Mesodermal cell (in vitro differentiated cells): ENCODE data around the gene ACOXL.

Source experiments
- H3K27ac ChIP-seq: 2 replicates; pipeline ENCODE4 v1.7.0; 2013; ENCODE audit warnings: mild to moderate bottlenecking, low read depth, low read length, moderate library complexity; ENCODE audit not compliant: severe bottlenecking
- H3K36me3 ChIP-seq: 2 replicates; pipeline ENCODE4 v1.7.1; 2013; ENCODE audit warnings: mild to moderate bottlenecking, low read length, moderate library complexity; ENCODE audit not compliant: control insufficient read depth, insufficient read depth
- H3K4me1 ChIP-seq: one replicate; pipeline ENCODE4 v1.7.1; 2013; ENCODE audit warnings: mild to moderate bottlenecking, low read length; ENCODE audit not compliant: insufficient read depth, control insufficient read depth, poor library complexity, severe bottlenecking
- H3K4me3 ChIP-seq: 2 replicates; pipeline ENCODE4 v1.7.0; 2013; ENCODE audit warnings: low read length, control low read depth, mild to moderate bottlenecking; ENCODE audit not compliant: insufficient read depth, poor library complexity, severe bottlenecking; ENCODE audit errors: extremely low read depth
- H3K9me3 ChIP-seq: 2 replicates; pipeline ENCODE4 v1.7.1; 2013; ENCODE audit warnings: mild to moderate bottlenecking, low read length, moderate library complexity; ENCODE audit not compliant: control insufficient read depth
- WGBS, 2 experiments: methylation state at CpG; one replicate each; pipeline ENCODE4 v1.1.5; 2013; ENCODE audit warnings: missing lambda C conversion rate in 2 of 2; ENCODE audit not compliant: insufficient coverage in 2 of 2; 5-methylcytosine and 5-hydroxymethylcytosine counted together

ACOXL gene

GRCh38 chr2:110978148-110978547 is 245.8 kb downstream of the ACOXL start:
- Histone ChIP-seq H3K4me3 (no peak overlapping the region), H3K27ac (no peak overlapping the region), H3K36me3 (no peaks in the 10 kb centered on the region), H3K9me3 (no peaks in the 10 kb centered on the region), H3K4me1 (no peaks in the 10 kb centered on the region)
- 75 to 86% methylated on average over 5 of the region's 6 CpGs for WGBS, 2 experiments

- Histone ChIP-seq H3K36me3 (no peaks in the 10 kb centered on the region), H3K9me3 (no peaks in the 10 kb centered on the region), H3K4me3 (no peak overlapping the region), H3K27ac (no peak overlapping the region), H3K4me1 (no peaks in the 10 kb centered on the region)
- WGBS, 2 experiments, result 94% methylated on average over 6 to 12 of the region's 12 CpGs
Observed at GRCh38 chr2:110978756-110979470, 246.5 kb downstream of the ACOXL start.

GRCh38 chr2:110979471-110980338 is 247.3 kb downstream of the ACOXL start:
- Histone ChIP-seq H3K4me3 (no peak overlapping the region), H3K36me3 (no peaks in the 10 kb centered on the region), H3K27ac (no peak overlapping the region), H3K4me1 (no peaks in the 10 kb centered on the region), H3K9me3 (no peaks in the 10 kb centered on the region)
- WGBS, 2 experiments, result 84 to 88% methylated on average over 7 to 10 of the region's 10 CpGs

- H3K4me3 ChIP-seq, result no peak overlapping the region
- no peaks in the 10 kb centered on the region for H3K9me3 ChIP-seq
- no peaks in the 10 kb centered on the region for H3K36me3 ChIP-seq
- H3K27ac ChIP-seq, result no peak overlapping the region
- whole genome bisulfite sequencing, 2 experiments, result 76 to 84% methylated on average over 13 to 14 of the region's 14 CpGs
- no peaks in the 10 kb centered on the region for H3K4me1 ChIP-seq
Observed at GRCh38 chr2:110980339-110981062, 248.1 kb downstream of the ACOXL start.

GRCh38 chr2:110983133-110983532 is 250.8 kb downstream of the ACOXL start:
- H3K4me3 ChIP-seq, result no peak overlapping the region
- no peaks in the 10 kb centered on the region for H3K36me3 ChIP-seq
- H3K9me3 ChIP-seq, result no peaks in the 10 kb centered on the region
- H3K4me1 ChIP-seq, result no peaks in the 10 kb centered on the region
- H3K27ac ChIP-seq, result no peak overlapping the region

- H3K4me3 ChIP-seq, result no peak overlapping the region
- no peaks in the 10 kb centered on the region for H3K9me3 ChIP-seq
- 85 to 98% methylated on average over 3 to 4 of the region's 8 CpGs for WGBS, 2 experiments
- no peaks in the 10 kb centered on the region for H3K4me1 ChIP-seq
- H3K27ac ChIP-seq, result no peak overlapping the region
- no peaks in the 10 kb centered on the region for H3K36me3 ChIP-seq
Observed at GRCh38 chr2:110984694-110985490, 252.5 kb downstream of the ACOXL start.

GRCh38 chr2:110990440-110990839 is 258.1 kb downstream of the ACOXL start:
- no peak overlapping the region for H3K4me3 ChIP-seq
- no peaks in the 10 kb centered on the region for H3K4me1 ChIP-seq
- H3K9me3 ChIP-seq, result no peaks in the 10 kb centered on the region
- H3K27ac ChIP-seq, result no peak overlapping the region
- H3K36me3 ChIP-seq, result no peaks in the 10 kb centered on the region
- WGBS, 2 experiments, result no CpG with 5 or more reads among the region's 2 CpGs

- H3K4me3 ChIP-seq, result no peak overlapping the region
- H3K27ac ChIP-seq, result no peak overlapping the region
- no peaks in the 10 kb centered on the region for H3K9me3 ChIP-seq
- WGBS, 2 experiments, result 85 to 88% methylated on average over 3 to 4 of the region's 5 CpGs
- no peaks in the 10 kb centered on the region for H3K4me1 ChIP-seq
- no peaks in the 10 kb centered on the region for H3K36me3 ChIP-seq
Observed at GRCh38 chr2:110991911-110992310, 259.5 kb downstream of the ACOXL start.

GRCh38 chr2:110992886-110993285 is 260.5 kb downstream of the ACOXL start:
- no peaks in the 10 kb centered on the region for H3K4me1 ChIP-seq
- H3K4me3 ChIP-seq, result no peak overlapping the region
- WGBS, 2 experiments, result 80% methylated on average over 1 of the region's 2 CpGs; no CpG with 5 or more reads in 1 of the 2 experiments
- no peak overlapping the region for H3K27ac ChIP-seq
- H3K36me3 ChIP-seq, result no peaks in the 10 kb centered on the region
- no peaks in the 10 kb centered on the region for H3K9me3 ChIP-seq

- no peaks in the 10 kb centered on the region for H3K9me3 ChIP-seq
- H3K27ac ChIP-seq, result no peak overlapping the region
- no peak overlapping the region for H3K4me3 ChIP-seq
- H3K36me3 ChIP-seq, result no peaks in the 10 kb centered on the region
- WGBS, 2 experiments, result 71 to 84% methylated on average over 2 to 3 of the region's 4 CpGs
- H3K4me1 ChIP-seq, result no peaks in the 10 kb centered on the region
Observed at GRCh38 chr2:110993557-110994231, 261.3 kb downstream of the ACOXL start.
